ENCODE data around the gene POLN.

GRCh38 chr4:2126309-2127043 lies 115.4 kb downstream of the POLN start:
- TF ChIP-seq TCF4 (CRISPR knock-in tag; IDR thresholded peaks at IDR 0.05; ENCODE audit: borderline replicate concordance) (no peak), RARB (CRISPR knock-in tag; IDR thresholded peaks at IDR 0.05) (no peak), ZNF70 (CRISPR knock-in tag; IDR thresholded peaks at IDR 0.05) (no peak), TOX (CRISPR knock-in tag; IDR thresholded peaks at IDR 0.05; ENCODE audit: borderline replicate concordance) (no peak)

All from SK-N-SH treated with all-trans-retinoic acid at 6 μM for 48 hours (cell line).